Endothelial cell of umbilical vein (primary cell): ENCODE results near the gene CLIC5. TPM values are rescaled to one million over a fixed set of nuclear protein-coding genes. Genes with fewer than 3 reads are reported as not detected.

ENCODE experiments used
- BruUV-seq: library from RNA; stranded (reverse); fragments of 400-500 nt; replicated peaks from 2 replicates; lab custom pipeline; 2021; lab: Mats Ljungman, UMichigan
- CTCF ChIA-PET: fragments of 300-600, 350-600 bp; sonication (Branson Sonifier 250); formaldehyde crosslinking; loops from one replicate; lab custom pipeline; 2021; ENCODE audit warnings: antibody characterized with exemption, inconsistent platforms; lab: Charles Lee
- POLR2A ChIA-PET: fragments of 300-600, 350-600 bp; sonication (Branson Sonifier 250); formaldehyde crosslinking; loops from one replicate; lab custom pipeline; 2021; ENCODE audit warnings: antibody characterized with exemption, inconsistent platforms; lab: Charles Lee
- DNase-seq: peaks from one replicate; pipeline ENCODE4 v3.0.0-alpha.2; 2011; ENCODE audit warnings: low read depth, low spot score
- FAIRE-seq: peaks from 2 replicates; lab custom pipeline; 2011; peaks lifted over from hg19 to GRCh38; lab: Jason Lieb, UNC
- H2AFZ ChIP-seq: 2 replicates; pipeline ENCODE4 v1.6.0; 2012; ENCODE audit warnings: low read depth, low read length, control low read depth, inconsistent platforms
- H3K27ac ChIP-seq: 2 replicates; pipeline ENCODE4 v1.5.1; 2011; ENCODE audit warnings: low read depth, mild to moderate bottlenecking, control low read depth, low read length, moderate library complexity; ENCODE audit not compliant: insufficient read depth
- H3K27me3 ChIP-seq, 2 experiments: 2 replicates each; pipeline versions ENCODE4 v1.6.0 to v1.6.1; 2011; ENCODE audit warnings: low read length in 2 of 2, mixed read lengths in 1 of 2; ENCODE audit not compliant: control insufficient read depth in 2 of 2, insufficient read depth in 2 of 2
- H3K36me3 ChIP-seq, 2 experiments: 2 replicates in 1 of 2; 3 replicates in 1 of 2; pipeline ENCODE4 v1.5.1; 2011; ENCODE audit warnings: low read length in 2 of 2, mild to moderate bottlenecking in 1 of 2, moderate library complexity in 1 of 2; ENCODE audit not compliant: control insufficient read depth in 2 of 2, insufficient read depth in 2 of 2; ENCODE audit errors: extremely low read depth in 1 of 2
- H3K4me1 ChIP-seq: 3 replicates; pipeline ENCODE4 v1.5.1; 2011; ENCODE audit warnings: mild to moderate bottlenecking, low read length; ENCODE audit not compliant: control insufficient read depth, insufficient read depth; ENCODE audit errors: extremely low read depth
- H3K4me2 ChIP-seq: 2 replicates; pipeline ENCODE4 v1.6.1; 2011; ENCODE audit warnings: low read length, control low read depth, mixed read lengths; ENCODE audit not compliant: insufficient read depth
- H3K4me3 ChIP-seq, 3 experiments: fragments of 200-600 bp in 1 of 3; sonication (generic), shearing (Covaris generic) in 1 of 3; replicated peaks in 1 of 3; 2 replicates each; pipeline ENCODE4 v1.5.1; 2011 to 2016; ENCODE audit warnings: control low read depth in 3 of 3, low read length in 3 of 3, mild to moderate bottlenecking in 2 of 3, inconsistent platforms in 1 of 3, low read depth in 1 of 3, moderate library complexity in 1 of 3; ENCODE audit not compliant: insufficient read depth in 1 of 3
- H3K79me2 ChIP-seq: 2 replicates; pipeline ENCODE4 v1.6.0; 2012; ENCODE audit warnings: low read length, inconsistent platforms; ENCODE audit not compliant: control insufficient read depth, insufficient read depth
- H3K9ac ChIP-seq: replicated peaks from 2 replicates; pipeline ENCODE3; 2011; ENCODE audit warnings: low read length, control low read depth; ENCODE audit not compliant: insufficient read depth; ENCODE audit errors: extremely low read depth
- H3K9me1 ChIP-seq: replicated peaks from 3 replicates; pipeline ENCODE4 v1.6.0; 2011; ENCODE audit warnings: mild to moderate bottlenecking, low read length; ENCODE audit not compliant: control insufficient read depth, insufficient read depth; ENCODE audit errors: extremely low read depth
- H3K9me3 ChIP-seq: replicated peaks from 2 replicates; pipeline ENCODE4 v1.5.1; 2012; ENCODE audit warnings: low read length, inconsistent platforms; ENCODE audit not compliant: control insufficient read depth, insufficient read depth
- H4K20me1 ChIP-seq: replicated peaks from 2 replicates; pipeline ENCODE3; 2011; ENCODE audit warnings: mild to moderate bottlenecking, low read length; ENCODE audit not compliant: control insufficient read depth, insufficient read depth; ENCODE audit errors: extremely low read depth
- EZH2 ChIP-seq: IDR thresholded peaks from 2 replicates; pipeline ENCODE4 v1.6.1; 2012; ENCODE audit warnings: borderline replicate concordance, low read depth, mild to moderate bottlenecking, moderate library complexity, low read length, inconsistent platforms; ENCODE audit not compliant: severe bottlenecking
- FOS ChIP-seq: IDR thresholded peaks from 2 replicates; pipeline ENCODE4 v1.6.1; 2011; ENCODE audit warnings: mild to moderate bottlenecking, low read length, moderate library complexity, borderline replicate concordance; ENCODE audit not compliant: insufficient read depth
- GATA2 ChIP-seq: IDR thresholded peaks from 2 replicates; pipeline ENCODE4 v1.7.0; 2011; ENCODE audit warnings: low read depth, mild to moderate bottlenecking, moderate library complexity, mixed read lengths, low read length; ENCODE audit not compliant: insufficient read length, insufficient read depth
- JUN ChIP-seq: IDR thresholded peaks from 2 replicates; pipeline ENCODE4 v1.6.1; 2011; ENCODE audit warnings: borderline replicate concordance, low read depth; ENCODE audit not compliant: insufficient read length, insufficient read depth
- MAX ChIP-seq: IDR thresholded peaks from 2 replicates; pipeline ENCODE4 v1.6.1; 2011; ENCODE audit not compliant: insufficient read depth, insufficient read length
- MYC ChIP-seq: IDR thresholded peaks from one replicate; pipeline ENCODE4 v1.6.1; 2011; ENCODE audit warnings: mild to moderate bottlenecking, low read depth, low read length
- POLR2A ChIP-seq: IDR thresholded peaks from 2 replicates; pipeline ENCODE4 v1.6.1; 2012; ENCODE audit warnings: low read depth, mild to moderate bottlenecking, control low read depth, low read length
- POLR2AphosphoS5 ChIP-seq: IDR thresholded peaks from 2 replicates; pipeline ENCODE4 v1.6.1; 2012; ENCODE audit warnings: low read depth, mild to moderate bottlenecking, control low read depth, low read length, moderate library complexity; ENCODE audit not compliant: insufficient read depth
- dilution Hi-C: fragments of 300-500 bp; cut with MboI; formaldehyde crosslinking; loops from one replicate; pipeline ENCODE4 v1.15.0; 2019; ENCODE audit warnings: low sequenced_read_pairs; ENCODE audit not compliant: extremely low pct_ligation_motif_present
- intact Hi-C: fragments of 100-400 bp; cut with micrococcal nuclease; formaldehyde crosslinking; loops from one replicate; pipeline ENCODE4 v1.10.0; 2022
- polyA plus RNA-seq, 4 experiments: library from polyadenylated mRNA; depleted of rRNA in 3 of 4; stranded (reverse) in 3 of 4; unstranded in 1 of 4; fragments of >200 nt; gene quantifications; 2 replicates each; pipeline versions ENCODE4 v1.2.1 to v1.2.3, GENCODE V29; 2011 to 2012; ENCODE audit warnings: missing spikeins in 1 of 4
- total RNA-seq: library from RNA; stranded (reverse); gene quantifications from 2 replicates; pipeline ENCODE4 v1.2.3, GENCODE V29; 2021
- TF ChIP-seq, protein P1 (sequence below), 2 donors: IDR thresholded peaks; 1 replicate in 1 of 2; 2 replicates in 1 of 2; pipeline ENCODE4 v1.5.1; 2011; ENCODE audit warnings: low read length in 2 of 2, mild to moderate bottlenecking in 2 of 2, moderate library complexity in 2 of 2, control low read depth in 1 of 2, inconsistent platforms in 1 of 2, low read depth in 1 of 2; ENCODE audit not compliant: insufficient read depth in 1 of 2; ENCODE audit errors: extremely low read depth in 1 of 2

Gene CLIC5
- total and polyA plus RNA-seq, 2 donors (not counting 3 experiments of a cell fraction or from before 2014, with no cell fraction given) = 0.07 TPM; not detected in 1

DNA sequence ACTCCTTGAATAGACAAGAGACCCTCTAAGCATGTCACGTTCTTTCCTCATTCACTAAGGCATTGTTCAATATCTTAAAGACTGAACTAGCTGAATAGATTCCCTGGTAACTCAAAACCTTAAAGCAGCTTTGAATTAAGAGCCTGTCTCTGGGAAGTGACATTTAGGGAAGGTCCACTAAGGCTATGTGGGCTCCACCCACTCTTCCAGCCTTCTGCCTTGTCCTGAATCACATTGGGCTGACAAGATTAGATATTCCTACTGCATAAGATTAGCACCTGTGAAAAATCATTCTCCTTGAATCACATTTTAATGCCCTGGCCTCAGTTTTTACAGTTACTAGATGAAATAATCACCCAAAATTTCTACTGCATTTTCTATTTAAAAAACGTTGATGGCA lies 36.3 kb downstream of the CLIC5 start:
- no peak overlapping the region for H3K4me2 ChIP-seq
- no peaks in the 10 kb centered on the region for H3K4me1 ChIP-seq
- no peaks in the 10 kb centered on the region for H3K79me2 ChIP-seq
- H3K4me3 ChIP-seq = no peak overlapping the region
- TF ChIP-seq, protein P1, sequence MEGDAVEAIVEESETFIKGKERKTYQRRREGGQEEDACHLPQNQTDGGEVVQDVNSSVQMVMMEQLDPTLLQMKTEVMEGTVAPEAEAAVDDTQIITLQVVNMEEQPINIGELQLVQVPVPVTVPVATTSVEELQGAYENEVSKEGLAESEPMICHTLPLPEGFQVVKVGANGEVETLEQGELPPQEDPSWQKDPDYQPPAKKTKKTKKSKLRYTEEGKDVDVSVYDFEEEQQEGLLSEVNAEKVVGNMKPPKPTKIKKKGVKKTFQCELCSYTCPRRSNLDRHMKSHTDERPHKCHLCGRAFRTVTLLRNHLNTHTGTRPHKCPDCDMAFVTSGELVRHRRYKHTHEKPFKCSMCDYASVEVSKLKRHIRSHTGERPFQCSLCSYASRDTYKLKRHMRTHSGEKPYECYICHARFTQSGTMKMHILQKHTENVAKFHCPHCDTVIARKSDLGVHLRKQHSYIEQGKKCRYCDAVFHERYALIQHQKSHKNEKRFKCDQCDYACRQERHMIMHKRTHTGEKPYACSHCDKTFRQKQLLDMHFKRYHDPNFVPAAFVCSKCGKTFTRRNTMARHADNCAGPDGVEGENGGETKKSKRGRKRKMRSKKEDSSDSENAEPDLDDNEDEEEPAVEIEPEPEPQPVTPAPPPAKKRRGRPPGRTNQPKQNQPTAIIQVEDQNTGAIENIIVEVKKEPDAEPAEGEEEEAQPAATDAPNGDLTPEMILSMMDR (IDR thresholded peaks at IDR 0.05; ENCODE audit: extremely low read depth in 1 of 2, insufficient read depth in 1 of 2, low read depth in 1 of 2, low read length in 2 of 2) = no peak
- no peak for TF ChIP-seq JUN
- no peak for TF ChIP-seq FOS
- no peak for TF ChIP-seq EZH2
- no peak for TF ChIP-seq POLR2A
- no peak for TF ChIP-seq MAX
- no peak for TF ChIP-seq MYC
- no peak for TF ChIP-seq POLR2AphosphoS5
- TF ChIP-seq GATA2 = no peak
- intact Hi-C loops (no loop called here), dilution Hi-C loops (no loop called here)
- H3K36me3 ChIP-seq = no peaks in the 10 kb centered on the region
- no peak for FAIRE-seq
- DNase-seq = no peak
- BruUV-seq = no TSS peak
- H3K9ac ChIP-seq = no peak overlapping the region
- ChIA-PET POLR2A (no interaction called here), CTCF (no interaction called here)
- H3K27me3 ChIP-seq = no peaks in the 10 kb centered on the region
- no peaks in the 10 kb centered on the region for H4K20me1 ChIP-seq
- H3K9me3 ChIP-seq = no peaks in the 10 kb centered on the region
- no peak overlapping the region for H2AFZ ChIP-seq
- H3K27ac ChIP-seq = no peak overlapping the region
- no peaks in the 10 kb centered on the region for H3K9me1 ChIP-seq
